ENCODE measurements around the gene SMLR1.

- TF ChIP-seq SRF (IDR thresholded peaks at IDR 0.05; ENCODE audit: low read depth) (0 out of 2 replicates have a peak, but pooled peaks have one; percentile 32), CTCF (IDR thresholded peaks at IDR 0.05 in 2 of 3, conservative IDR thresholded peaks at IDR 0.05 in 1 of 3; ENCODE audit: borderline replicate concordance in 1 of 3, insufficient read depth in 1 of 3, low read depth in 2 of 3, low read length in 2 of 3) (no peak), JUND (IDR thresholded peaks at IDR 0.05) (no peak), POLR2A (IDR thresholded peaks at IDR 0.05; ENCODE audit: borderline replicate concordance, extremely low read depth, insufficient read depth, insufficient read length) (no peak)
These were observed 47.1 kb upstream of the SMLR1 start for GRCh38 chr6:130780122-130780521.

All from HCT116 (cell line).